OCI-LY7 (cell line): ENCODE results near the gene ERC1.

Source experiments
- EZH2phosphoT487 ChIP-seq: fragments of 200-600 bp; sonication (generic); IDR thresholded peaks from 2 replicates; pipeline ENCODE4 v1.6.1; 2018; ENCODE audit warnings: low read depth, borderline replicate concordance, mild to moderate bottlenecking, mixed run types, antibody characterized with exemption, low read length, moderate library complexity, mixed read lengths
- TF ChIP-seq, protein P1 (sequence below): fragments of 200-600 bp; sonication (generic); conservative IDR thresholded peaks from 2 replicates; pipeline ENCODE4 v1.5.1; 2014; ENCODE audit warnings: mild to moderate bottlenecking, antibody characterized with exemption, low read length, moderate library complexity, mixed read lengths

DNA sequence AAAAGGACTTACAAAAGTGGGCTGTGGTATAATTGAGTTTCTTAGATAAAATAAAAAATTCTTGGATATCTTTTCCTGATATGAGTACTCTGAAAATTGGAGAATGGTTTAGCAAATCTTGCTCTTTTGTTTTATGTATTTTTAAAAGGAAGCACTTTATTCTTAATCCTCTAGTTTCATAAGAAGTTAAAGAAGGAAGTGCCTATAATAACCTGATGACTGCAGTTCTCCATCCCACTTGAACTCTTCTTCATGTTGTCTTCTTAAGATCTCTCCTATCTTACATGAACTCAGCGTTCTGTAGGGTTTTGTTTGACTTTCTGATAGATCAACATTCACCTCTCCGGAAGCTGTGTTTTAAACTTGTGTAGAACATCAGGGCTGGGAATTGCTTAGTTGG is 271.0 kb downstream of the ERC1 start:
- TF ChIP-seq, protein P1, sequence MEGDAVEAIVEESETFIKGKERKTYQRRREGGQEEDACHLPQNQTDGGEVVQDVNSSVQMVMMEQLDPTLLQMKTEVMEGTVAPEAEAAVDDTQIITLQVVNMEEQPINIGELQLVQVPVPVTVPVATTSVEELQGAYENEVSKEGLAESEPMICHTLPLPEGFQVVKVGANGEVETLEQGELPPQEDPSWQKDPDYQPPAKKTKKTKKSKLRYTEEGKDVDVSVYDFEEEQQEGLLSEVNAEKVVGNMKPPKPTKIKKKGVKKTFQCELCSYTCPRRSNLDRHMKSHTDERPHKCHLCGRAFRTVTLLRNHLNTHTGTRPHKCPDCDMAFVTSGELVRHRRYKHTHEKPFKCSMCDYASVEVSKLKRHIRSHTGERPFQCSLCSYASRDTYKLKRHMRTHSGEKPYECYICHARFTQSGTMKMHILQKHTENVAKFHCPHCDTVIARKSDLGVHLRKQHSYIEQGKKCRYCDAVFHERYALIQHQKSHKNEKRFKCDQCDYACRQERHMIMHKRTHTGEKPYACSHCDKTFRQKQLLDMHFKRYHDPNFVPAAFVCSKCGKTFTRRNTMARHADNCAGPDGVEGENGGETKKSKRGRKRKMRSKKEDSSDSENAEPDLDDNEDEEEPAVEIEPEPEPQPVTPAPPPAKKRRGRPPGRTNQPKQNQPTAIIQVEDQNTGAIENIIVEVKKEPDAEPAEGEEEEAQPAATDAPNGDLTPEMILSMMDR = no peak
- TF ChIP-seq EZH2phosphoT487 = no peak
